Kidney epithelial cell (primary cell): ENCODE data around the gene KCNQ1. TPM values are rescaled to one million over a fixed set of nuclear protein-coding genes. Genes with fewer than 3 reads are reported as not detected.

Experiments
- DNase-seq: peaks from one replicate; pipeline ENCODE4 v3.0.0-alpha.2; 2010; ENCODE audit warnings: low read depth
- H3K27me3 ChIP-seq: 2 replicates; pipeline ENCODE4 v1.6.0; 2011; ENCODE audit warnings: low read length; ENCODE audit not compliant: control insufficient read depth, insufficient read depth
- H3K36me3 ChIP-seq: 2 replicates; pipeline ENCODE4 v1.5.1; 2011; ENCODE audit warnings: low read length; ENCODE audit not compliant: control insufficient read depth, insufficient read depth
- H3K4me3 ChIP-seq: 2 replicates; pipeline ENCODE4 v1.5.1; 2011; ENCODE audit warnings: low read depth, mild to moderate bottlenecking, control low read depth, low read length
- total RNA-seq: library from RNA; depleted of rRNA; stranded (reverse); fragments of >200 nt; gene quantifications from 2 replicates; pipeline ENCODE4 v1.2.3, GENCODE V29; 2015
- TF ChIP-seq, protein P1 (sequence below): IDR thresholded peaks from 2 replicates; pipeline ENCODE4 v1.5.1; 2011; ENCODE audit warnings: mild to moderate bottlenecking, moderate library complexity, low read length, control low read depth, inconsistent platforms; ENCODE audit not compliant: insufficient read depth, poor library complexity, severe bottlenecking

KCNQ1 gene
- total RNA-seq, 1 donor from 2014 or later = 2.3 TPM

DNA sequence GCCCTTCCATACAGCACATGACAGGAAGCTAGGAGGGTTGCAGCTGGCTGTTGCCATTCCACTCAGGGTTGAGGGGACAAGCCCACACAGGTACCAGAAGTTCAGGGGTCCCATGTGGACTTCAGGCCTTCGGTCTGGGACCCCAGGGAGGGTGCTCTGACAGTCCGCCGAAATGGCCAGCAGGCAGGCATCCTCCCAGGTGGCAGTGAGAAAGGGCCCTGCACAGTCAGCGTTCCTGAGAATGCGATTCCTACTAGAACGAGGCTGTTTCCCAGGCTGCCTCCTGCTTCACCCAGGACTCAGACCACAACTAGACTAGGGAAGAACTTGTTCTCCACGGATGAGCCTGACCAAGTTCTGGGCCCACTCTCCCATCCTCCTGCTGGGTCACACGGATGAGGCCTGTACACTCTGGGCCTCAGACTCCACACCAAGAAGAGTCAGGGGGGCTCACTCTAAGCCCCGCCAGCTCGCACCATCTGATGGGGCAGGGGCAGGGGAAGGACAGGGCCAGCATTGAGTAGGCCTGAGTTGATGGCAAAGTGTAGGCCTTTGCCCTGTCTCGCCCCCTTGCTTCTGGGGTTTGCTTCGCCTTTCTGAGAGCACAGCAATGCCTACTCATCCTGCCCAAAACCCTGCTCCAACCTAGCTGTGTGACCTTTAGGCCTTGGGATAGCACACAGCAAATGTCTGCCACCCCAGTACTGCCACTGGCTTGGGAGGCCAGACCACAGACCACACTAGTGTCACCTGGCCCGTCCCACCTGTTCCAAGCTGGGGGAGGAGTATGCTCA lies 241.0 kb downstream of the KCNQ1 start:
- no peak for DNase-seq
- Histone ChIP-seq H3K27me3 (no peaks in the 10 kb centered on the region), H3K36me3 (no peaks in the 10 kb centered on the region), H3K4me3 (no peak overlapping the region)
- TF ChIP-seq, protein P1, sequence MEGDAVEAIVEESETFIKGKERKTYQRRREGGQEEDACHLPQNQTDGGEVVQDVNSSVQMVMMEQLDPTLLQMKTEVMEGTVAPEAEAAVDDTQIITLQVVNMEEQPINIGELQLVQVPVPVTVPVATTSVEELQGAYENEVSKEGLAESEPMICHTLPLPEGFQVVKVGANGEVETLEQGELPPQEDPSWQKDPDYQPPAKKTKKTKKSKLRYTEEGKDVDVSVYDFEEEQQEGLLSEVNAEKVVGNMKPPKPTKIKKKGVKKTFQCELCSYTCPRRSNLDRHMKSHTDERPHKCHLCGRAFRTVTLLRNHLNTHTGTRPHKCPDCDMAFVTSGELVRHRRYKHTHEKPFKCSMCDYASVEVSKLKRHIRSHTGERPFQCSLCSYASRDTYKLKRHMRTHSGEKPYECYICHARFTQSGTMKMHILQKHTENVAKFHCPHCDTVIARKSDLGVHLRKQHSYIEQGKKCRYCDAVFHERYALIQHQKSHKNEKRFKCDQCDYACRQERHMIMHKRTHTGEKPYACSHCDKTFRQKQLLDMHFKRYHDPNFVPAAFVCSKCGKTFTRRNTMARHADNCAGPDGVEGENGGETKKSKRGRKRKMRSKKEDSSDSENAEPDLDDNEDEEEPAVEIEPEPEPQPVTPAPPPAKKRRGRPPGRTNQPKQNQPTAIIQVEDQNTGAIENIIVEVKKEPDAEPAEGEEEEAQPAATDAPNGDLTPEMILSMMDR = no peak

DNA sequence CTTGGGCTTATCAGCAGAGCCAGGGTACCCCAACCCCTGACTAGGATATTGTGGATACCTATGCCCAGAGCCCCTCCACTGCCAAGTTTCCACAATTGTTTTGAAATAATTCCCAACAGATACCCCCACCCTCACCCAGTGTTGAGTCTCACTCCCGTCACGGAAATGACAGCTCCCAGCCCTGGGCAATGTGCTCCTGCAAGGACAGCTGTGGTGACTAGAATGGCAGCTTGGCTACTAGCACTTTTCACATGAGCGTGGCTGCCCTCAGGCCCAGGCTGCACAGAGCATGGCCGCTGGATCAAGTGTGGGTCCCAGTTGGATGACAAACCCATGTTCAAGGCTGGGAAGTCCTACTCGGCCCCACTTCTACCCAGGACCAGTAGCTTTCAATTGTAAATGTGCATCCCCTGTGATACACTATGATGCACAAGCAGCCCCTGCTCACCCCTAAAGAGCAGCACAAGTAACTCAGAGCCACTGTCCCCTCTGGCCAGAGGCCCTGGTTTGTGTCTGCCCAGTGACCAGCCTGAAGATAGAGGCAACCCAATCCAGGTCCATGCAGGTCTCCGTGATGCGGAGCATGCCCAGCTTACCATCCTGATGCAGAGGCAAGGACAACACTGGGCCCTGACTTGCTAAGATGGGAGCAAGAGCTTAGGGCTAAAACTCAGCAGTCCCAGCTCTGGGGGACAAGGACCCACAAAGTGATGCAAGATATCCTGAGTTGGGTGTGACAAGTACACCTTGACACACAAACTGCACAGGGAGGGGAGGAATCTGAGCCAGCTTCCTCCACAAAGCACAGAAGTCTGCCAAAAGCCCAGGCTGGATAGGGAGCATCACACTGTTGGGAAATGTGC lies 241.8 kb downstream of the KCNQ1 start:
- H3K4me3 ChIP-seq = no peak overlapping the region
- no peaks in the 10 kb centered on the region for H3K27me3 ChIP-seq
- TF ChIP-seq, protein P1 = no peak
- no peak for DNase-seq
- H3K36me3 ChIP-seq = no peaks in the 10 kb centered on the region

DNA sequence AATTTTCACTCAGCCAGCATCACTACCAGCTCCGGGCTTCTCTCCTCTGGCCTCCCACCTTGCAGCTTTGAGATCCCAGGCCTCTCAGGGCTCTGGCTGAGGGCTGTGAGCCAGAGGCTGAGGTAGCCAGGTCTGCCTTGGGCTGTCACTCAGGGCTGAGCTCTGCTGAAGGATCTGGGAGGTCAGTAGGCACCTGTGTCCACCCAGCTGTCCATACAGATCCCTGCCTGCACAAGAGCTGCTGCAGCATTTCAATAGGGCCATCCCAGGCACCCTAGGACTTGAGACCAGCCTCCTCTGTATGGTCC lies 242.4 kb downstream of the KCNQ1 start:
- Histone ChIP-seq H3K36me3 (no peaks in the 10 kb centered on the region), H3K4me3 (no peak overlapping the region), H3K27me3 (no peaks in the 10 kb centered on the region)
- no peak for DNase-seq
- TF ChIP-seq, protein P1 = no peak

DNA sequence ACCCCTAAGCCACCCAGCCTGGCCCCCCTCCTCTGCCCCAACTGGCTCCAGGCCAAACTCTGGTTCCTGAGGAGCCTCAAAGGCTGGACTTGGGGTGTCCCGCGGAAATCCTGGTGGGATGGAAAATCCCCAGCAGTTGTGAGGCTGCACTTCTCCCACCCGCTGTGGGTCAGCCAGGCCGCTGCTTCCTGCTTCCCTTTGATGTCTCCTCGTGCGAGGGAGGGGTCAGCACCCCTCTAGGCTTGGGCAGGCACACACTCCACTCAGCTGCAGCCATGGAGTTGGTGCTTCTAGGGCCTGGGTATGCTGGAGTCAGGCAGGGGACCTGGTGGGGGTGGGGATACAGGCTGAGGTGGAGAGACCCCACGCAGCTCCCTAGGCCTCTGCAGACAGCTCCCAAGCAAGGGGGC lies 243.0 kb downstream of the KCNQ1 start:
- Histone ChIP-seq H3K36me3 (no peaks in the 10 kb centered on the region), H3K27me3 (no peaks in the 10 kb centered on the region), H3K4me3 (no peak overlapping the region)
- DNase-seq = no peak
- TF ChIP-seq, protein P1 = no peak

DNA sequence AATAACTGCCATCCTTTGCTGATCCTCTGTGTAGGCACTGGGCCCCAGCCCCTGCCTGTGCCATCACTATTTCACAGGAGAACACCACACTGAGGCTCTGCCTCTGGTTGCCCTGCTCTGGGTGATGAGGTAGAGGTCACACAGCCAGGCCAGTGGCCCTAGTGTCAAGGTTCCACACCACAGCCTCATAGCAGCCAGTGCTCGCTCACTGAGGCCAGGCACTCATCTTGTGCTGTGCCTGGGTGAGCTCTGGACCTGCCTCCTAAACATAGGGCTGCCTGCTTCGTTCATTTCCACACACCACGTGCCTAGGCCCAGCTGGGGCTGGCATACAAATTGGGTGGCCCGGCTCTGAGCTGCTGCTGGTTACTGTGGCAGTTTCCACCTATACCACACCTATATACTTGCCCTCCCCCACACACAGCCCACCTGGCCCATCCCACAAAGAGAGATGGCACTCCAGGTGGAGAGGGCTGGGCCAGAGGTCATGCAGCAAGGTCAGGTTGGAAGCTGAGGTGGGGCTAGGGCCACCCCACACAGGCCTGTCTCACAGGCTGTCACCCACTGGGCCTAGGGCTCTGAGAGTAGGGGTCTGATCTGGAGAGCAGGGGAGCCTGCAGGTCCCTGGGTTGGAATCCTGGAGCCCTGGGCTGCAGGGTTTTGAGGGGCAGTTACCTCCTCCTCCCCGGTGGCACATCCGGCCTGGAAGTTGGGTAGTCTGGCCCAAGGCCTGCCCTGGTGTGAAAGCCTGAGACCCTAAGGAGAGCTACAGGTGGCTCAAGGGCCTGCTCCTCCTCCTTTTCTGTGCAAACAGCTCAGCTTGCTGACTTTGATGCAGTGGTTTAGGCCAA lies 243.8 kb downstream of the KCNQ1 start:
- H3K4me3 ChIP-seq = no peak overlapping the region
- H3K36me3 ChIP-seq = no peaks in the 10 kb centered on the region
- TF ChIP-seq, protein P1 = no peak
- no peak for DNase-seq
- no peaks in the 10 kb centered on the region for H3K27me3 ChIP-seq
